Measurements from ENCODE around the gene LRP1. TPM values are rescaled to one million over a fixed set of nuclear protein-coding genes. Genes with fewer than 3 reads are reported as not detected.

LRP1 gene
- total and polyA plus RNA-seq, 2 of the 13 experiments (the other 11 are each of a cell fraction or from before 2014, with no cell fraction given) = 14.7 to 30.8 TPM

GRCh38 chr12:57229634-57230380 is 101.5 kb downstream of the LRP1 start, which contains the start of gene SHMT2 (continued):
- peak; percentile 83 for TF ChIP-seq ZFX (CRISPR knock-in tag; IDR thresholded peaks at IDR 0.05; ENCODE audit: low read depth)
- peak; percentile 44; the same call in 1 of the 2 replicates for TF ChIP-seq HIVEP1 (CRISPR knock-in tag; IDR thresholded peaks at IDR 0.05)
- TF ChIP-seq ZNF101 (CRISPR knock-in tag; IDR thresholded peaks at IDR 0.05; ENCODE audit: borderline replicate concordance, low read depth) = no peak
- no peak for TF ChIP-seq FOXA1 (IDR thresholded peaks at IDR 0.05)
- no peak for TF ChIP-seq FOXA1 (CRISPR knock-in tag; IDR thresholded peaks at IDR 0.05)
- TF ChIP-seq SATB2 (CRISPR knock-in tag; IDR thresholded peaks at IDR 0.05) = no peak
- no peak for TF ChIP-seq ZBTB10 (CRISPR knock-in tag; IDR thresholded peaks at IDR 0.05; ENCODE audit: borderline replicate concordance)
- TF ChIP-seq HNF1A (IDR thresholded peaks at IDR 0.05; ENCODE audit: low read depth) = no peak
- peak; percentile 50; the same call in 1 of the 2 replicates for TF ChIP-seq HNF1A (CRISPR knock-in tag; IDR thresholded peaks at IDR 0.05; ENCODE audit: borderline replicate concordance)
- peak; percentile 83; the same call in 1 of the 2 replicates for TF ChIP-seq ATF7-NPFF (CRISPR knock-in tag; IDR thresholded peaks at IDR 0.05; ENCODE audit: low read depth)
- no peak for TF ChIP-seq POGZ (CRISPR knock-in tag; IDR thresholded peaks at IDR 0.05)
- peak; percentile 42; the same call in 1 of the 2 replicates for TF ChIP-seq ZNF331 (CRISPR knock-in tag; IDR thresholded peaks at IDR 0.05)
- TF ChIP-seq ARNT2 (CRISPR knock-in tag; IDR thresholded peaks at IDR 0.05; ENCODE audit: low read depth) = peak; percentile 90
- TF ChIP-seq ZNF552 (CRISPR knock-in tag; IDR thresholded peaks at IDR 0.05; ENCODE audit: borderline replicate concordance) = no peak
- TF ChIP-seq ZNF747 (CRISPR knock-in tag; IDR thresholded peaks at IDR 0.05; ENCODE audit: borderline replicate concordance) = no peak
- TF ChIP-seq PBX2 (CRISPR knock-in tag; IDR thresholded peaks at IDR 0.05) = no peak
- peak; percentile 75; the same call in 1 of the 2 replicates for TF ChIP-seq ZNF350 (CRISPR knock-in tag; IDR thresholded peaks at IDR 0.05; ENCODE audit: borderline replicate concordance, low read depth)
- TF ChIP-seq GFI1 (CRISPR knock-in tag; IDR thresholded peaks at IDR 0.05; ENCODE audit: borderline replicate concordance) = no peak
- no peak for TF ChIP-seq PTBP1 (IDR thresholded peaks at IDR 0.05; ENCODE audit: low read depth, low read length, poor library complexity, severe bottlenecking)
- 0 out of 2 replicates have a peak, but pooled peaks have one; percentile 22 for TF ChIP-seq ZNF512 (CRISPR knock-in tag; IDR thresholded peaks at IDR 0.05)

Data from HepG2 (cell line).